ENCODE results near the gene ADGRF4.

The ADGRF4 gene

DNA sequence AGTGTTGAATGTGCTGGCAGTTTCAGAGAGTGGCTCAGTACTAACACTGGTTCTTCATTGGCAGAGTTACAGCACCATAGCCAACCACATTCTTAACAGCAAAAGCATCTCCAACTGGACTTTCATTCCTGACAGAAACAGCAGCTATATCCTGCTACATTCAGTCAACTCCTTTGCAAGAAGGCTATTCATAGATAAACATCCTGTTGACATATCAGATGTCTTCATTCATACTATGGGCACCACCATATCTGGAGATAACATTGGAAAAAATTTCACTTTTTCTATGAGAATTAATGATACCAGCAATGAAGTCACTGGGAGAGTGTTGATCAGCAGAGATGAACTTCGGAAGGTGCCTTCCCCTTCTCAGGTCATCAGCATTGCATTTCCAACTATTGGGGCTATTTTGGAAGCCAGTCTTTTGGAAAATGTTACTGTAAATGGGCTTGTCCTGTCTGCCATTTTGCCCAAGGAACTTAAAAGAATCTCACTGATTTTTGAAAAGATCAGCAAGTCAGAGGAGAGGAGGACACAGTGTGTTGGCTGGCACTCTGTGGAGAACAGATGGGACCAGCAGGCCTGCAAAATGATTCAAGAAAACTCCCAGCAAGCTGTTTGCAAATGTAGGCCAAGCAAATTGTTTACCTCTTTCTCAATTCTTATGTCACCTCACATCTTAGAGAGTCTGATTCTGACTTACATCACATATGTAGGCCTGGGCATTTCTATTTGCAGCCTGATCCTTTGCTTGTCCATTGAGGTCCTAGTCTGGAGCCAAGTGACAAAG is 17.0 kb upstream of the ADGRF4 start:
- DNase-seq (ENCODE audit: extremely low read depth in 1 of 2, low read depth in 1 of 2): no peak

DNA sequence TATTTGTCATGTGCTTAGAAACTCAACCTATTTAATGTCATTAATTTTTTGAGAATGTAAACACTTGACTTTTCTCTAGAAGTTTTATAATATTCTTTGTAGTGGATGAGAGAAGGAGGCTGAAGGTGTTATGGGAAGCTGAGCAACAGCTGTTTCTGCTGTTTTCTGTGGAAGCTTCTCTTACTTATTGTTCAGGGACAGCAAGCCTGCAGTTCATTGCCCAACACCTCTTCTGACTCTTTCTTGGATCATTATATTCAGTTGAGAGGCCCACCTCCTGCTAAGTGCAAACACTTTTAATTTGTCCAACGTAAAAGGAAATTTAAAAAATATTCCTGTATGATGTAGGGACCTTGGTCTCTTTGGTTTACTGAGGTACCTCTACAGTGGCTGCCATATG is 12.0 kb upstream of the ADGRF4 start:
- DNase-seq (ENCODE audit: extremely low read depth in 1 of 2, low read depth in 1 of 2): no peak

DNA sequence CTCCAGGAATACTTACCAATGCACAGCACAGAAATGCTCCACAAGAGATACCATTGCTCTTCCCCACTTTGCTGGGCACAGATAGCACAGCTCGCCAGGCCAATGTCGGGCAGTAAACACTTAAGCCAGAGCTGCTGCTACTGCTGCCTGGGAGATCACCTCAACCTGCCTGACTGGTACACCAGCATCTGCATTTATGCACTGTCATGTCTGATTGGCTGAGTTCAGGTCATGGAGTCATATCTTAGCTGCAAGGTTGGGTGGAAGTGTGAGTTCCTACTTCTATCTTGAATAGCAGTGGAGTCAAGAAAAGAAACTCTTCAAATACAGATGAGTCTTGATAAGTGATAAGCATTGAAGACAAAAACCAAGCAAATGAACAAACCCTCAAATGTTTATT is 10.9 kb upstream of the ADGRF4 start:
- no peak for DNase-seq (ENCODE audit: extremely low read depth in 1 of 2, low read depth in 1 of 2)

DNA sequence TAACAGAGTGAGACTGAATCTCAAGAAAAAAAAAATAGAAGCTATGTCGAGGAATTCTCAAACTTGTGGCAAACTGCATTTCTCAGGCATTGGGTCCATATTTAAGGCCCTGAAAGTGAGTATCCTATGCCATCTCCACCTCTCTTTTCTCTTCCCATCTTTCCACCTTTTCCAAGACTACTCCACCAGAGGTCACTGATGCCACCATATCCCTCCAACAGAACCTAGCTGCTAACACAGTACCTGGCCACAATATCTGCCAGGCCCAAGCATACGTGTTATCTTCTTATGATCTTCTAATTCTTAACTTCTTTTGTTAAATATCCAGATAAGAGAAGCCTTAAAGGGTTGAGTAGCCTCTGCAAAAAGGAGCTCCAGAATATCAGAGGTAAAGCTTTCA is 8.2 kb upstream of the ADGRF4 start:
- DNase-seq (ENCODE audit: extremely low read depth in 1 of 2, low read depth in 1 of 2): no peak

DNA sequence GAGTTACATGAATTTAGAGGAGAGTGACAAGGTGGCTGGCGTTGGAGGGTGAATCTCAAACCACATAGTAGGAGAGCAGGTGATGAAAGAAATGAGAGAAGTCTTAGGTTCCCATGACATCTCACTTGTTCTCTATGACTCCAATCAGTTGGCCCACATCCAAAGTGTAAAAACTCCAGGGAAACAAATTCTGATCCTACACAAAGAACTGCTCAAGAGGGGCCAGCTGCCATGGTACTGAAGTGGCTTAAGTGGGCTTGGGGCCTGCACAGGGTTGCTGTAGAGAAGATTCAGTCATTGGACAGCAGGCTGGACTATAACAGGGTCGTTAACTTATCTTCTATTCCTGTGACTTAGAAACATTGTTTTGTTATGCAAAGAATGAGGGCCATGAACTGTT is 7.6 kb upstream of the ADGRF4 start:
- no peak for DNase-seq (ENCODE audit: extremely low read depth in 1 of 2, low read depth in 1 of 2)

DNA sequence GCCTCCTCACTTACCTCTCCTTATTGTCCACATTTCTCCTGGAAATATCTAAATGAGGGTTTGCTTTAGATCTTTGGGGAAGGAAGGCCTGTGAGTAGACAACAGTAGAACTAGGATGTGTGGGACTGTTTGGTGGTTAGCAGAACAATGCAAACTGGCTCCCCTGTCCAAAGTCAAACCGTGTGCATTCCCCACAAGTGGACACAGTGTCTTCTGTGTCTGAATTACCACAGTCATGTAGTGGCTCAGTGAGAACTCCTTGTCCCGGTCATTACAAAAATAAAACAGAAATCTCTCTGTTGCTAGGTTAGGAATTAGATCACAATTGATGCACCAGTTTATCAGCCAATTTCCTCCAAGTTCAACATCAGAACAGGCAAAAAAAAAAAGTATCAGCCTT is 455 bp upstream of the ADGRF4 start:
- no peak for DNase-seq (ENCODE audit: extremely low read depth in 1 of 2, low read depth in 1 of 2)

DNA sequence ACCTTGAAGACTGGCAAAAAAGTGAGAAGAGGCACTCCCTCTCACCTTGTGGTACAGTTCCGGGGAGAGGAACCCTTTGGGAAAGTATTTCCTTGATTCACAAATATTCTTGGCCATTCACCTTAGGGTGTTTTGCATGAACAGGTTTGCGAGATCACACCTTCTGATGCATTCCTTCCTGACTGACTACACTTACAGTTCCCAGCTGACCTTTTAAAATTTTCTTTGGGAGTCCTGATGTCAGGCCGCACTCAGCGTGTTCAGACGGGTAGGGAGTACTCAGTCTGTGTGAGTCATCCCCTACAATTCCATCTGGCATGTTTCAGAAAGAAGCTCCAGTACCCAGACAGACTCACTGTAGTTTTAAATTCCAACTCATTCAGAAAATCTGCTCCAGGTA is 1.7 kb downstream of the ADGRF4 start:
- DNase-seq (ENCODE audit: extremely low read depth in 1 of 2, low read depth in 1 of 2): no peak

DNA sequence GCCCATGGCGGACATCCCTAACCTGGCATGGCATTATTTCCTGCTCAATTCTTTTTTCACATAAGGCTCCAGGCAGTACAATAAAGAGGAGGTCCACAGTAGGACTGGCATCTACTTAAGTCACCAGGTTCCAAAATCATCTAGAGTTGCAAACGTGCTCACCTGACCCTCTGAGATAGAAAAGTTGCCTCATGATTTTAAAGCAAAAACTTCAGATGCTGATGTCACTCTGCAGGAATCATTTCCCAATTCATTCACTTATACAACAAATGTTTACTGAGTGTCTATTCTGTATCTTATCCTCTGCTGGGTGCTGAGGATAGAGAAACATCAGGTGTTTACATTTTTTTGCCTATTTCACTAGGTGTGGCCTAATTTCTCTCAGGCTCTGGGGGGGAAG is 2.2 kb downstream of the ADGRF4 start:
- no peak for DNase-seq (ENCODE audit: extremely low read depth in 1 of 2, low read depth in 1 of 2)

DNA sequence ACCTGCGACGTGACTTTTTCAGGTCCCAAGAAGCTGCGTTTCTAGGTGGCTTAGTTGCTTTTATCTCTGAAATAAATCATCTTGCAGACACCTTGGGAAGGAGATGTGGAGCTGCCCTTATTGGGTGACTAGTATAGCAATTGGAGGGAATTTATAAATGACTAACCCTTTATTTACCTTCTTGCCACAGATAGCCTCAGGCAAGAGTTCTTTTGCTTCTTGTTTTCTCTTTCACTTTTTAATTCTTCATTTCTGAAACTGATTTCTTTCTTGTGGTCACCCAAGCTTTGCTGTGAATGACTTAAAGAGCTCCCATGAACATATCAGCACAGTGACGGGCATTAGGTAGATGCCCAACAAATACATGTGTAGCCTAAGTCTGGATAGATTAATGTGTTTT is 3.0 kb downstream of the ADGRF4 start:
- DNase-seq (ENCODE audit: extremely low read depth in 1 of 2, low read depth in 1 of 2): no peak

DNA sequence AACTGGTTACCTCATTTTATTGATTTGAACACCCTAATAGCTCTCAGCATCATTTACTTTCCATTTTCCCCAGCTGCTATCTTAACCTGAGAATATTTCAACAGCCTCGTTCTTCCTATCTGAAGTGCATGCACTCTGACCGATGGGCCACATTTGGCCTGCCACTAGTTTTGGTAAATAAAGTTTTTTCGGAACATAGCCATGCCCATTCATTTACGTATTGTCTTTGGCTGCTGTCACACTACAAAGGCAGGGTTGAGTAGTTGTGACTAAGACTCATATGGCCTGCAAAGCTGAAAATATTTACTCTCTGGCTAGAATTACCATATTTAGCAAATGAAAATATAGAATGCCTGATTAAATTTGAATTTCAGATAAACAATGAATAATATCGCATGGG is 10.8 kb downstream of the ADGRF4 start:
- DNase-seq (ENCODE audit: extremely low read depth in 1 of 2, low read depth in 1 of 2): no peak

DNA sequence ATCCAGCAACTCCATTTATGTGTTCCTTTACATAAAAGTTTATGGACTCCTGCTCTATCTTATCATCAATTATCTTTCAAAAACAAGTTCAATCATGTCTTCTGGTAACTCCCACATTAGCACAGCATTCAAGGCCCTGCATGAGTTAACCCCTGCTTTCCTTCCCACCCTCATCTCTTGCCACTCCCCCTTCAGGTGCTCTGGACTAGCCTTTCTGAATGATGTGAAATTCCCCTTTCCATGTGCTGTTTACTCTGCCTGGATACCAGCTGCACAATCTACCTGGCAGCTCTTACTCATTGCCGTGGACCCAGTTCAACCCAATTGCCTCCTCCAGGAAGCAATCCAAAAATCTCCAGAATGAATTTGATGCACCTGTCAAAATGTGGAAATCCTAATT is 11.9 kb downstream of the ADGRF4 start:
- no peak for DNase-seq (ENCODE audit: extremely low read depth in 1 of 2, low read depth in 1 of 2)

DNA sequence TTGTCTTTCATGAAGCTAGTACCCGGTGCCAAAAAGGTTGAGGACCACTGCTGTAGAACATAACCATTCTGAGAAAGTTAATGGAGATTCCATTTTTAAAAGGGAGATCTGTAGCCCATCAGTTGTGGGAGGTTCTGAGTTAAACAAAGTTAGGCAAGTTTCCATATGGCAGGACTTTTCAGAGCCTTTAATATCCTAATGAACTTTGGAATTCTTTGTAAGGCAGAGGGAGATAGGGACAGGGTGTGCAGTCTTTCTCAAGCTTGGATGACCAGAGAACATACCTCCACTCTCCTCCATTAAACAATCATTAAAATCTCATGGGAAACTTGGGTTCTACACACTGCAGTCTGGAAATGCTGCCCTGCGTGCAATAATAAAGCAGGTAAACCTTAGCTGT is 14.8 kb downstream of the ADGRF4 start:
- DNase-seq (ENCODE audit: extremely low read depth in 1 of 2, low read depth in 1 of 2): no peak

DNA sequence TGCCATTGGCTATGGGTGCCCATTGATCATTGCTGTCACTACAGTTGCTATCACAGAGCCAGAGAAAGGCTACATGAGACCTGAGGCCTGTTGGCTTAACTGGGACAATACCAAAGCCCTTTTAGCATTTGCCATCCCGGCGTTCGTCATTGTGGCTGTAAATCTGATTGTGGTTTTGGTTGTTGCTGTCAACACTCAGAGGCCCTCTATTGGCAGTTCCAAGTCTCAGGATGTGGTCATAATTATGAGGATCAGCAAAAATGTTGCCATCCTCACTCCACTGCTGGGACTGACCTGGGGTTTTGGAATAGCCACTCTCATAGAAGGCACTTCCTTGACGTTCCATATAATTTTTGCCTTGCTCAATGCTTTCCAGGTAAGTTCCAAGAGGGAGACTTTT is 16.4 kb downstream of the ADGRF4 start:
- no peak for DNase-seq (ENCODE audit: extremely low read depth in 1 of 2, low read depth in 1 of 2)

DNA sequence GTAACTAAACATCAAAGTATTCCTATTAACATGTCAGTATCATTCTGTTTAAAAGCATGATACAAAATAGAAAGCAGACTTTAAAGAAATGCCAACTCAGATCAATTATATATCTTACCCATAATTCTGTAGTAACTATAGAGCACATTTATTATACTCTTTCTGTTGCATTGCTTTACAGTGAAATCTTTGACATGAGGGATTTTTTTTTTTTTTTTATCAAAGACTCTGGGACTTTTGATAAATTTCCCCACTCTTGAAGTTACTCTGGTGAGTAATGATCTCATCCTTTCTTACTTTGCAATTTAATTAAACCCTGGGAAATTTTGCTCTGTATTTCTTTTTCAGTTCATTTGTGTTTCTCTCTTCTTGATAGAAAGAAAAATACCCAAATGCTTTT is 17.4 kb downstream of the ADGRF4 start:
- DNase-seq (ENCODE audit: extremely low read depth in 1 of 2, low read depth in 1 of 2): no peak

DNA sequence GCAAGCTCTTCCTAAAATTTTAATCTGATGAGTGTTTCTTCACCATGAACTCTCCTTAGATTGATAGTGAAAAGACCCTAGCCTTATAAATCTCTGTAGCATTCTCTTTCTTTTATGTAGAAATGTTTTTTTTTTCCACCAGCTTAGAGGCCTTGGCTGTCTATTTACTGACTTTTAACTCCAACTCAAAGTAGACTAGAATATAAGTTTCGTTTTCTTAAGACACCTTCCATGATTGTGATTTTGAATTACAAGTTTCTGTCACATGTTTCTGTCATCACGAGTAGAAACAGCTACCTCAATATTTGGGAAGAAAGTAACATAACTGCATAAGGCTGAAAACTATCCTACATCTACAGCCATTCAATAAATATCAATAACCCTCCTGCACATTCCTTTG is 17.8 kb downstream of the ADGRF4 start:
- DNase-seq (ENCODE audit: extremely low read depth in 1 of 2, low read depth in 1 of 2): no peak

DNA sequence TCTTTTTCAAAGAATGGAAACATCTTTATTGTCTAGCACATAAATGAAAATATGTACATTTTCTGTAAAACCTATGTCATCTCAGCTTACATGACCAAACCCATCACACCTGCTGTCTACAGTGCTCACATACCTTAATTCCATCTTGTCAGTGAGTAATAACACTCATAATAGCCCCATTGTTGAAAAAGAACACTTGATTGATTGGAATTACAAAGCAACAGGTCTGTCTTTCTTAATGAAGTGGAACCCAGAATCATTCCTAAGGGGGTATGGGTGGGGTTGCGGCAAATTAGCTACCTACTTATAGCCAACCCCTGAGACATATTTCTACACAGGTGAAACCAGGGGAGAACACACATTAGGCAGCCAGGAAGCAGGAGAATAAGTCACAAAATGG is 20.2 kb downstream of the ADGRF4 start:
- DNase-seq (ENCODE audit: extremely low read depth in 1 of 2, low read depth in 1 of 2): no peak

DNA sequence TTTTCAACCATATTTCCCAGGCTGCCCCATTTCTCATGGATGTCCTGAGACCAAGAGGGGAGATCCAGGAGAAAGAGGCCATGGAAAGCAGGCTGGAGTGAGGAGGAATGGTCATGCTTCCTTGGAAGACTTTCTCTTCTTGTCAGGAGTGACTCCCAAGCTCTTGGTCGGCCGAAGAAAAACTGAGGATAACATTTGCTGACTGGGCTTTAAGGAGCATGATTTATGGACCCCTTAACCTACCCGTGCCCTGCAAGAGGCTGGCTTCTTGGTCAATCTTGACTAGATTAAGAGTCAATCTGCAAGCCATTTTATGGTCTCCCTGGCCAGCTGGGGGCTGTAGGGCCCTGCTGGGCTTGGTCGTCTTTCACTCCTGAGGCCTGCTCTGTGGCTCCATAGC is 22.8 kb downstream of the ADGRF4 start:
- DNase-seq (ENCODE audit: extremely low read depth in 1 of 2, low read depth in 1 of 2): no peak

DNA sequence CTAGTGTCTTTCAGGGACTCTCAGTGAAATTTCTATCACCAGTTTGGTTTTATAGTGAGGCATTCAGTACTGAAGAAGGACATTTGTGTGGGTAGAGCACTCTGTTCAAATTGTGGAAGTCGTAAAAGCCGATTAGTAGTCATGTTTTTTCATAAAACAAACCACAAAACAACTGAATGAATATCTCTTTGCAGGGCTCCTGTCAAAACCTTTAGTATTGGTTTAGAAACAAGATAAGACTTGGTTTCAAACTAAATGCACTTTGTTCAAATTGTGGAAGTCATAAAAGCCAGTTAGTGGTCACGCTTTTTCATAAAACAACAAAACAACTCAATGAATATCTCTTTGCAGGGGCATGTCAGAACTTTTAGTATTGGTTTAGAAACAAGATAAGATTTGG is 23.8 kb downstream of the ADGRF4 start:
- DNase-seq (ENCODE audit: extremely low read depth in 1 of 2, low read depth in 1 of 2): no peak

DNA sequence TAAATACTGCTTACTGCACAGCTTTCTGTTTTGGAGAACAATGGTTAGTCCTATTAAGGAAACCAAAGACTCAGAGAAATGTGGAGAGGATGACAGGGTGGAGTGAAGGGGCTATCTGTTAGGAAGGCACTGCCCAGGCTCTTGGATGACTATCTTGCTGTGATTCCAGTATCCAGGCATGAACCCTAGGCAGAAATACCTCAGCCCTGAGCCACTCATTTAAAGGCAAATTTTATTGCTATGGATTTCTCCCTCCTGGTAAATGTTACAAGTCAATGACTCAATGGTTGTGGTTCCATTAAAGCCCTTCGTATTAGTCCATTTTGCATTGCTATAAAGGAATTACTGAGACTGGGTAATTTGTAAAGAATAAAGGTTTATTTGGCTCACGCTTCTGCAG is 25.9 kb downstream of the ADGRF4 start:
- no peak for DNase-seq (ENCODE audit: extremely low read depth in 1 of 2, low read depth in 1 of 2)

DNA sequence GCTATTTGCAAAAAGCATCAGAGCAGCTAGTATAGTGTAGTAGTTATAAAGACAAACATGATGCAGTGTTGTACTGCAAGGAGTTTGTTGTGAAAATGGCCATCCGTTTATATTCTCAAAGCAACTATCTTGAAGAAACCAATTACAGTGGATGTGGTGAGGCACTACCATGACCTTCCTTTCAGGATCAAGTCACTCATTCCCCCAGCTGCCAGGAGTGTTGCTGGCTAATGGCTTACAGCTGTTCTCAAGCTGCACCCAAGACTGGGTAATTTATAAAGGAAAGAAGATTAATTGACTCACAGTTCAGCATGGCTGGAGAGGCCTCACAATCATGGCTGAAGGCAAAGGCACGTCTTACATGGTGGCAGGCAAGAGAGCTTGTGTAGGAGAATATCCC is 29.0 kb downstream of the ADGRF4 start:
- no peak for DNase-seq (ENCODE audit: extremely low read depth in 1 of 2, low read depth in 1 of 2)

DNA sequence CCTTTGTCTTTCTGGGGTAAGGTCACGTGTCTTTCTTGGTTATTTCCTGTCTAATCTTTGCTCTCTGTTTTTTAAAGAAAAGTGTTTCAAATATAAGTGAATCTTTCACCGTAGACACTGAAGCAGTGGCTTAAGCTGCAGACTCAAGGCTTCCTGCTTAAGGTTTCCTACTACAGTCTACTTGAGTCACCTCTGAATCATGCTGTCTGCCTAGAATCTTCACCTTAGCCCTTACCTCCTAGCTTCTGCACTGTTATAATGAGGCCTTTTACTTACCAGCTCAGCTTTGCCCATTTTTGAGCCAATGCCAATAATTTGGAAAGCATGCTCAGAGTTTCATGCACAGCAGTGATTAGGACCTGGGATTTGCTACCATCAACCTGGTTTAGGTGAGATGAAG is 30.6 kb downstream of the ADGRF4 start:
- DNase-seq (ENCODE audit: extremely low read depth in 1 of 2, low read depth in 1 of 2): no peak

DNA sequence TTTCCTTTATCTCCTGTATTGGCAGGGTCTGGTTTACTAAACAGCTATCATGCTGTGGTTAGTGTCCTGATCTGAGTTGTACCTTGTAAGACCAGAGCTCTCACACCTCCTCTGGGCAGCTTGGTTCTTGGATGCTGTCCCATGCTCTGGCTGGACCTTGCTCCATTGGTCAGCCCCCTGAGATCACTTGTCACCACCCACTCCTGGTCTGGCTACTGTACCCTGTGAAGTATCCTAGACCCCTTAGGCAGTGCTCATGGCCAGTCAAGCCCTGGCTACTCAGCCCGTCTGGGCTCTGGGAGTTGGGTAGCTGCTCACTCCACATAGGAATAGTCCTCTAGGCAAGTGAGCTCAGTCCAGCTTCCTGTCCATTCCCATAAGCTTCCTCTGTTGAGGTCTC is 31.1 kb downstream of the ADGRF4 start:
- DNase-seq (ENCODE audit: extremely low read depth in 1 of 2, low read depth in 1 of 2): no peak

DNA sequence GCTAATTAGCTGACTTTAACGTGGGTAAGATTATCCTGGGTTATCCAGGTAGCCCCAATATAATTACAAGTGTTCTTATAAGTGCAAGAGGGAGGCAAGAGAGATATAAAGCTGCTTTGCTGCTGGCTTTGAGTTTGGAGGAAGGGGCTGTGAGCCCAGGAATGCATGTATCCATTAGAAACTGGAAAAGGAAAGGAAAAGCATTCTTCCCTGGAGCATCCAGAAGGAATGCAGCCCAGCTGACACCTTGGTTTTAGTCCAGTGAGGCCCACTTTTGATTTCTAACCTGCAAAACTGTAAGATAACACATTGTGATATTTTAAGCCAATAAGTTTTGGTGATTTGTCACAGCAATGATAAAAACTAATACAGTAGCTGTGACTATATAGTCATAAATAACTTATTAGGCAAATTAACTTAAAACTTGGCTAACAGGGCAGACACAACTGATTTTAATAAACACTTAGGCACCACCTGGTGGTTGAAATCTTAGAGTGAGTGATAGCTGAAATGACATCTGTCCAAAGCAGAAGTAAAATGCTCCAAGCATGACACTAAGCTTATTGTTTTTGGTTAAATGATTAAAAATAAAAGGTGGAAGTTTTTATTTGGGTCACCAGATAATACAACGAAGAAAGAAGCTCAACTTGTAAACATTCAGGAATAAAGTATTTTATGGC is 35.6 kb downstream of the ADGRF4 start:
- no peak for DNase-seq (ENCODE audit: extremely low read depth in 1 of 2, low read depth in 1 of 2)

Measured in stimulated activated CD8-positive, alpha-beta memory T cell treated with anti-CD3 and anti-CD28 coated beads, Interleukin-7, amount 100 ng/mL, for 48 hours (primary cell).